ENCODE data around the gene ASH1L. TPM values are rescaled to one million over a fixed set of nuclear protein-coding genes. Genes with fewer than 3 reads are reported as not detected.
A peak's percentile ranks its signal among the peaks of the same experiment; 100 is the strongest.
"Not testable (repeated sequence)": the region's sequence is repeated elsewhere in the genome, so short reads cannot be mapped to it uniquely, and the experiment has no call there.

Gene ASH1L, protein sequence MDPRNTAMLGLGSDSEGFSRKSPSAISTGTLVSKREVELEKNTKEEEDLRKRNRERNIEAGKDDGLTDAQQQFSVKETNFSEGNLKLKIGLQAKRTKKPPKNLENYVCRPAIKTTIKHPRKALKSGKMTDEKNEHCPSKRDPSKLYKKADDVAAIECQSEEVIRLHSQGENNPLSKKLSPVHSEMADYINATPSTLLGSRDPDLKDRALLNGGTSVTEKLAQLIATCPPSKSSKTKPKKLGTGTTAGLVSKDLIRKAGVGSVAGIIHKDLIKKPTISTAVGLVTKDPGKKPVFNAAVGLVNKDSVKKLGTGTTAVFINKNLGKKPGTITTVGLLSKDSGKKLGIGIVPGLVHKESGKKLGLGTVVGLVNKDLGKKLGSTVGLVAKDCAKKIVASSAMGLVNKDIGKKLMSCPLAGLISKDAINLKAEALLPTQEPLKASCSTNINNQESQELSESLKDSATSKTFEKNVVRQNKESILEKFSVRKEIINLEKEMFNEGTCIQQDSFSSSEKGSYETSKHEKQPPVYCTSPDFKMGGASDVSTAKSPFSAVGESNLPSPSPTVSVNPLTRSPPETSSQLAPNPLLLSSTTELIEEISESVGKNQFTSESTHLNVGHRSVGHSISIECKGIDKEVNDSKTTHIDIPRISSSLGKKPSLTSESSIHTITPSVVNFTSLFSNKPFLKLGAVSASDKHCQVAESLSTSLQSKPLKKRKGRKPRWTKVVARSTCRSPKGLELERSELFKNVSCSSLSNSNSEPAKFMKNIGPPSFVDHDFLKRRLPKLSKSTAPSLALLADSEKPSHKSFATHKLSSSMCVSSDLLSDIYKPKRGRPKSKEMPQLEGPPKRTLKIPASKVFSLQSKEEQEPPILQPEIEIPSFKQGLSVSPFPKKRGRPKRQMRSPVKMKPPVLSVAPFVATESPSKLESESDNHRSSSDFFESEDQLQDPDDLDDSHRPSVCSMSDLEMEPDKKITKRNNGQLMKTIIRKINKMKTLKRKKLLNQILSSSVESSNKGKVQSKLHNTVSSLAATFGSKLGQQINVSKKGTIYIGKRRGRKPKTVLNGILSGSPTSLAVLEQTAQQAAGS (N-terminal part only)
- 10 to 100 TPM; 54.3 to 85.5 TPM for total RNA-seq

GRCh38 chr1:155562581-155563376, at the start of gene ASH1L:
Gene ASH1L, minus strand, starts transcription at chr1:155562803. Its CDS starts 41,284 bp downstream, at chr1:155521519.
- H3K9me3 Mint-ChIP-seq = no peaks in the 10 kb centered on the region
- DNase-seq (ENCODE audit: low spot score) (peak; percentile 95), ATAC-seq (peak; percentile 91)
- H3K4me3 Mint-ChIP-seq = peak within 1 kb of the TSS; percentile 98
- H3K27ac Mint-ChIP-seq = peak within 1 kb of the TSS; percentile 97 to 98
- no peaks in the 10 kb centered on the region for H3K27me3 Mint-ChIP-seq
- H3K4me1 Mint-ChIP-seq (ENCODE audit: low read depth in 2 of 2) = peaks cover 19 to 25% of the 10 kb centered on the region in 2 donors
- H3K36me3 Mint-ChIP-seq = peaks cover 7% of the 10 kb centered on the region

- peak in 1 of 2 donors; percentile 45 for ATAC-seq
- H3K27me3 Mint-ChIP-seq; H3K36me3 Mint-ChIP-seq; H3K9me3 Mint-ChIP-seq; DNase-seq (ENCODE audit: low spot score): not testable (repeated sequence)
- Mint-ChIP-seq H3K27ac (peak overlapping the region; percentile 78 to 97), H3K4me3 (peak overlapping the region; percentile 94), H3K4me1 (ENCODE audit: low read depth in 2 of 2) (peaks cover 5 to 11% of the 10 kb centered on the region in 2 donors)
Observed at GRCh38 chr1:155610257-155610647, 47.6 kb upstream of the ASH1L start.

- Mint-ChIP-seq H3K36me3 (peaks cover 3% of the 10 kb centered on the region), H3K9me3 (no peaks in the 10 kb centered on the region), H3K4me1 (ENCODE audit: low read depth in 2 of 2) (peaks cover 5 to 11% of the 10 kb centered on the region in 2 donors)
Observed at GRCh38 chr1:155609515-155610256, 47.1 kb upstream of the ASH1L start, which contains the start of gene MSTO1. Gene MSTO1, plus strand, starts transcription at chr1:155610218. Its CDS starts 31 bp downstream, at chr1:155610249.

GRCh38 chr1:155608888-155609225, 46.3 kb upstream of the ASH1L start:
- peaks cover 5 to 11% of the 10 kb centered on the region in 2 donors for H3K4me1 Mint-ChIP-seq (ENCODE audit: low read depth in 2 of 2)
- no peaks in the 10 kb centered on the region for H3K36me3 Mint-ChIP-seq
- H3K9me3 Mint-ChIP-seq = no peaks in the 10 kb centered on the region
- H3K27ac Mint-ChIP-seq = no peak overlapping the region
- DNase-seq (ENCODE audit: low spot score) (no peak), ATAC-seq (no peak)
- H3K27me3 Mint-ChIP-seq = no peaks in the 10 kb centered on the region
- H3K4me3 Mint-ChIP-seq = no peak overlapping the region

More at GRCh38 chr1:155609515-155610256, 47.1 kb upstream of the ASH1L start, which contains the start of gene MSTO1:
- ATAC-seq = peak; percentile 97
- Mint-ChIP-seq H3K27ac (peak within 1 kb of the TSS; percentile 78 to 97), H3K27me3 (no peaks in the 10 kb centered on the region), H3K4me3 (peak within 1 kb of the TSS; percentile 94)
- peak; percentile 98 for DNase-seq (ENCODE audit: low spot score)

GRCh38 chr1:155607708-155608107, 45.1 kb upstream of the ASH1L start:
- no peak for DNase-seq (ENCODE audit: low spot score)
- Mint-ChIP-seq H3K4me1 (ENCODE audit: low read depth in 2 of 2) (peaks cover 5 to 8% of the 10 kb centered on the region in 2 donors), H3K4me3 (no peak overlapping the region), H3K9me3 (no peaks in the 10 kb centered on the region), H3K36me3 (no peaks in the 10 kb centered on the region), H3K27me3 (no peaks in the 10 kb centered on the region), H3K27ac (no peak overlapping the region)
- no peak for ATAC-seq

- ATAC-seq; H3K4me3 Mint-ChIP-seq; H3K9me3 Mint-ChIP-seq; H3K36me3 Mint-ChIP-seq; DNase-seq (ENCODE audit: low spot score); H3K27ac Mint-ChIP-seq; H3K4me1 Mint-ChIP-seq (ENCODE audit: low read depth in 2 of 2); H3K27me3 Mint-ChIP-seq: not testable (repeated sequence)
Observed at GRCh38 chr1:155599828-155600572, 37.4 kb upstream of the ASH1L start.

DNA sequence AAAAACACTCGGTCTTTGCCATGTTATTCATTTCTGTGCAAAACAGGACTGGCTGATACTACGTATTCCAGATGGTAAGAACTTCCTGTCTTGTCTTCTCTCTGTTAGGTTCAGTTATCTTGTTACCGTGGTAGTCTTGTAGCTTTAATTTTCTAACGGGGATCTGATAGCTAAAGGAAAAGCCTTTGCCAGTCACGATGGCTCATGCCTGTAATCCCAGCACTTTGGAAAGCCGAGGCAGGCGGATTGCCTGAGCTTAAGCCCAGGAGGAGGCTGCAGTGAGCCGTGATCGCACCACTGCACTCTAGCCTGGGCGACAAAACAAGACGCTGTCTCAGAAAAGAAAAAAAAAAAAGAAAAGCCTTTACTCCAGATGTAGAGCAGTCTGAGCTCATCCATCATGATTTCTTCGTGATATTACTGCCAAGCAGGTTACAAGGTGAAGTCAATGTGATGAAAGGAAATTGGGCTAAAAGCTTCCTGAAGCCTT, 36.3 kb upstream of the ASH1L start:
- ATAC-seq = no peak
- Mint-ChIP-seq H3K9me3 (no peaks in the 10 kb centered on the region), H3K27ac (peak overlapping the region in 1 of 2 donors; percentile 53), H3K36me3 (no peaks in the 10 kb centered on the region), H3K4me3 (no peak overlapping the region), H3K4me1 (ENCODE audit: low read depth in 2 of 2) (peaks cover 3 to 5% of the 10 kb centered on the region in 2 donors), H3K27me3 (peaks cover 0 to 4% of the 10 kb centered on the region in 2 donors)
- DNase-seq (ENCODE audit: low spot score) = no peak

GRCh38 chr1:155596864-155597263, 34.3 kb upstream of the ASH1L start:
- H3K4me3 Mint-ChIP-seq = no peak overlapping the region
- H3K9me3 Mint-ChIP-seq = no peaks in the 10 kb centered on the region
- no peak overlapping the region for H3K27ac Mint-ChIP-seq
- peaks cover 0 to 4% of the 10 kb centered on the region in 2 donors for H3K27me3 Mint-ChIP-seq
- H3K36me3 Mint-ChIP-seq = no peaks in the 10 kb centered on the region
- H3K4me1 Mint-ChIP-seq (ENCODE audit: low read depth in 2 of 2) = peaks cover 3 to 5% of the 10 kb centered on the region in 2 donors
- ATAC-seq (no peak), DNase-seq (ENCODE audit: low spot score) (no peak)

GRCh38 chr1:155595877-155596474, 33.4 kb upstream of the ASH1L start:
- H3K27ac Mint-ChIP-seq; DNase-seq (ENCODE audit: low spot score); H3K27me3 Mint-ChIP-seq; H3K36me3 Mint-ChIP-seq; H3K9me3 Mint-ChIP-seq; ATAC-seq; H3K4me3 Mint-ChIP-seq; H3K4me1 Mint-ChIP-seq (ENCODE audit: low read depth in 2 of 2): not testable (repeated sequence)

- Mint-ChIP-seq H3K27me3 (no peaks in the 10 kb centered on the region), H3K4me3 (no peak overlapping the region), H3K4me1 (ENCODE audit: low read depth in 2 of 2) (peaks cover 3% of the 10 kb centered on the region in 2 donors), H3K36me3 (no peaks in the 10 kb centered on the region), H3K27ac (no peak overlapping the region), H3K9me3 (no peaks in the 10 kb centered on the region)
- DNase-seq (ENCODE audit: low spot score) (no peak), ATAC-seq (peak; percentile 50 to 57)
Observed at GRCh38 chr1:155591770-155592169, 29.2 kb upstream of the ASH1L start.

GRCh38 chr1:155590516-155591247, 28.1 kb upstream of the ASH1L start:
- H3K4me3 Mint-ChIP-seq; H3K4me1 Mint-ChIP-seq (ENCODE audit: low read depth in 2 of 2); H3K36me3 Mint-ChIP-seq; H3K27ac Mint-ChIP-seq; H3K9me3 Mint-ChIP-seq; DNase-seq (ENCODE audit: low spot score); H3K27me3 Mint-ChIP-seq: not testable (repeated sequence)
- ATAC-seq = peak in 1 of 2 donors; percentile 33
